ENCODE data around the gene CACNA2D1.
A peak's percentile ranks its signal among the peaks of the same experiment; 100 is the strongest.
"Not testable (repeated sequence)": the region's sequence is repeated elsewhere in the genome, so short reads cannot be mapped to it uniquely, and the experiment has no call there.

The CACNA2D1 gene

GRCh38 chr7:82167558-82168314, 275.8 kb downstream of the CACNA2D1 start:
- no peak for DNase-seq (ENCODE audit: low spot score)

- no peak for DNase-seq (ENCODE audit: low spot score)
Observed at GRCh38 chr7:82166260-82167015, 277.1 kb downstream of the CACNA2D1 start.

GRCh38 chr7:82164813-82165212, 278.8 kb downstream of the CACNA2D1 start:
- DNase-seq (ENCODE audit: low spot score): peak; percentile 30

GRCh38 chr7:82164410-82164809, 279.2 kb downstream of the CACNA2D1 start:
- DNase-seq (ENCODE audit: low spot score): no peak

- no peak for DNase-seq (ENCODE audit: low spot score)
Observed at GRCh38 chr7:82163586-82163985, 280.0 kb downstream of the CACNA2D1 start.

GRCh38 chr7:82162289-82162688, 281.3 kb downstream of the CACNA2D1 start:
- no peak for DNase-seq (ENCODE audit: low spot score)

GRCh38 chr7:82158327-82158726, 285.2 kb downstream of the CACNA2D1 start:
- no peak for DNase-seq (ENCODE audit: low spot score)

GRCh38 chr7:82156893-82157292, 286.7 kb downstream of the CACNA2D1 start:
- DNase-seq (ENCODE audit: low spot score): no peak

- DNase-seq (ENCODE audit: low spot score): no peak
Observed at GRCh38 chr7:82156168-82156567, 287.4 kb downstream of the CACNA2D1 start.

- no peak for DNase-seq (ENCODE audit: low spot score)
Observed at GRCh38 chr7:82154728-82155127, 288.8 kb downstream of the CACNA2D1 start.

GRCh38 chr7:82153776-82154175, 289.8 kb downstream of the CACNA2D1 start:
- DNase-seq (ENCODE audit: low spot score): no peak

- DNase-seq (ENCODE audit: low spot score): no peak
Observed at GRCh38 chr7:82152858-82153257, 290.7 kb downstream of the CACNA2D1 start.

- no peak for DNase-seq (ENCODE audit: low spot score)
Observed at GRCh38 chr7:82146491-82146890, 297.1 kb downstream of the CACNA2D1 start.

GRCh38 chr7:82142263-82142864, 301.2 kb downstream of the CACNA2D1 start:
- DNase-seq (ENCODE audit: low spot score): no peak

GRCh38 chr7:82141427-82141826, 302.1 kb downstream of the CACNA2D1 start:
- no peak for DNase-seq (ENCODE audit: low spot score)

- not testable (repeated sequence) for DNase-seq (ENCODE audit: low spot score)
Observed at GRCh38 chr7:82140608-82141007, 303.0 kb downstream of the CACNA2D1 start.

- DNase-seq (ENCODE audit: low spot score): peak; percentile 6
Observed at GRCh38 chr7:82131215-82131614, 312.4 kb downstream of the CACNA2D1 start.

GRCh38 chr7:82129091-82129490, 314.5 kb downstream of the CACNA2D1 start:
- DNase-seq (ENCODE audit: low spot score): no peak

- DNase-seq (ENCODE audit: low spot score): no peak
Observed at GRCh38 chr7:82128546-82128945, 315.0 kb downstream of the CACNA2D1 start.

GRCh38 chr7:82126576-82126975, 317.0 kb downstream of the CACNA2D1 start:
- no peak for DNase-seq (ENCODE audit: low spot score)

- no peak for DNase-seq (ENCODE audit: low spot score)
Observed at GRCh38 chr7:82124445-82124844, 319.1 kb downstream of the CACNA2D1 start.

- DNase-seq (ENCODE audit: low spot score): no peak
Observed at GRCh38 chr7:82122275-82122674, 321.3 kb downstream of the CACNA2D1 start.

- DNase-seq (ENCODE audit: low spot score): no peak
Observed at GRCh38 chr7:82114237-82114636, 329.3 kb downstream of the CACNA2D1 start.
